Peyer's patch (tissue), 4 donors: ENCODE data around the gene KIAA1755.

Experiments
- POLR2A ChIP-seq, 2 donors: fragments of 450-650 bp; IDR thresholded peaks; one replicate each; pipeline ENCODE4 v1.5.1; 2017; ENCODE audit warnings: antibody characterized with exemption in 2 of 2, mild to moderate bottlenecking in 2 of 2, moderate library complexity in 2 of 2
- TF ChIP-seq, protein P1 (sequence below), 6 experiments: fragments of 450-650 bp in 4 of 6; fragments of 200-600 bp in 2 of 6; sonication (generic) in 1 of 6; IDR thresholded peaks; one replicate each; pipeline ENCODE4 v1.5.1; 2017 to 2019; ENCODE audit warnings: antibody characterized with exemption in 6 of 6, mild to moderate bottlenecking in 3 of 6, moderate library complexity in 1 of 6

DNA sequence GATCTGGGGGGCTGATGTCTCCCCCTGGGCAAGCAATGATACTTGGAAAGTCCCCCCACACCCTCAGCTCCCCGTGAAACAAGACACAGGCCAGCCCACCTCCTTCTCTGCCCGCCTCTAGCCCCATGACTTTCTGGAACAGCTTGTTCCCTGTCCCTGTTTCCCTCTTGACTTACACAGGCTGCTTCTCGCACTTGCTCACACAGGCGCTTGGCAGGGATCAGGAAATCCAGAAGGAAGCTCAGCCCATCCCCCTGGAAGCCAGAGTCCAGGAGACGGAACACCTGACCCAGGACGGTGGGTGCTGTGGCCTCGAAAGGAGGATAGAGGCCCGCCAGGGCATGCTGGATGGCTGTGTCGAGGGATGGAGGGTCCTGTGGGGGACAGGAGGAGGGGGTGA, 14.8 kb downstream of the KIAA1755 start:
- TF ChIP-seq, protein P1, sequence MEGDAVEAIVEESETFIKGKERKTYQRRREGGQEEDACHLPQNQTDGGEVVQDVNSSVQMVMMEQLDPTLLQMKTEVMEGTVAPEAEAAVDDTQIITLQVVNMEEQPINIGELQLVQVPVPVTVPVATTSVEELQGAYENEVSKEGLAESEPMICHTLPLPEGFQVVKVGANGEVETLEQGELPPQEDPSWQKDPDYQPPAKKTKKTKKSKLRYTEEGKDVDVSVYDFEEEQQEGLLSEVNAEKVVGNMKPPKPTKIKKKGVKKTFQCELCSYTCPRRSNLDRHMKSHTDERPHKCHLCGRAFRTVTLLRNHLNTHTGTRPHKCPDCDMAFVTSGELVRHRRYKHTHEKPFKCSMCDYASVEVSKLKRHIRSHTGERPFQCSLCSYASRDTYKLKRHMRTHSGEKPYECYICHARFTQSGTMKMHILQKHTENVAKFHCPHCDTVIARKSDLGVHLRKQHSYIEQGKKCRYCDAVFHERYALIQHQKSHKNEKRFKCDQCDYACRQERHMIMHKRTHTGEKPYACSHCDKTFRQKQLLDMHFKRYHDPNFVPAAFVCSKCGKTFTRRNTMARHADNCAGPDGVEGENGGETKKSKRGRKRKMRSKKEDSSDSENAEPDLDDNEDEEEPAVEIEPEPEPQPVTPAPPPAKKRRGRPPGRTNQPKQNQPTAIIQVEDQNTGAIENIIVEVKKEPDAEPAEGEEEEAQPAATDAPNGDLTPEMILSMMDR (IDR thresholded peaks at IDR 0.05), result no peak
- TF ChIP-seq POLR2A (IDR thresholded peaks at IDR 0.05), result no peak
